SK-N-MC (cell line): ENCODE measurements around the gene ST6GALNAC3.

ENCODE experiments used
- EZH2 ChIP-seq: fragments of 200-600 bp; sonication (generic); IDR thresholded peaks from one replicate; pipeline ENCODE4 v1.6.1; 2017; ENCODE audit warnings: antibody characterized with exemption
- POLR2AphosphoS5 ChIP-seq: IDR thresholded peaks from 2 replicates; pipeline ENCODE4 v1.6.1; 2012; ENCODE audit warnings: mild to moderate bottlenecking, low read depth, low read length, borderline replicate concordance

DNA sequence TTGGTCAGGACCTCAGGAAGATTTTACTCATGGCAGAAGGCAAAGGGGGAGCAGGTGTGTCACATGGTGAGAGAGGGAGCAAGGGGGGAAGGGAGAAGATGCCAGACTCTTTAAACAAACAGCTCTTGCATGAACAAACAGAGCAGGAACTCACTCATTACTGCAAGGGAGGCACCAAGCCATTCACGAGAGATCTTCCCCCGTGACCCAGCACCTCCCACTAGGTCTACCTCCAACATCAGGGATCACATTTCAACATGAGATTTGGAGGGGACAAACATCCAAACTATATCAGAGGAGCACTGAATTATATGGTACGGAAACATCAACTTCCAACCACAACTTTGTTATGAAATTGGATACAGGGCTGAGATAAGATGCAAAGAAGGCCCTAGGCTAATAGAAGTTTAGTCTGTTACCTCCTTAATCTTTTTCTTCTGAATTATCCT lies 164.9 kb downstream of the ST6GALNAC3 start:
- TF ChIP-seq EZH2: no peak
- no peak for TF ChIP-seq POLR2AphosphoS5
